Erythroblast (primary cell): ENCODE measurements around the gene GAGE12H.
"Not testable (repeated sequence)": the region's sequence is repeated elsewhere in the genome, so short reads cannot be mapped to it uniquely, and the experiment has no call there.

ENCODE experiments used
- DNase-seq, 2 experiments: peaks; one replicate each; lab custom pipeline; 2025; lab: John Stamatoyannopoulos, UW
- GATA1 ChIP-seq: IDR thresholded peaks from 2 replicates; pipeline ENCODE4 v1.6.1; 2011; ENCODE audit warnings: low read depth, mild to moderate bottlenecking, control low read depth, low read length, moderate library complexity
- POLR2A ChIP-seq: IDR thresholded peaks from 2 replicates; pipeline ENCODE4 v1.6.1; 2011; ENCODE audit warnings: mild to moderate bottlenecking, low read length

GAGE12H gene

GRCh38 chrX:49579649-49580048 is at the start of gene GAGE12H:
Gene GAGE12H, plus strand, starts transcription at chrX:49579949. Its CDS starts 1,155 bp downstream, at chrX:49581104.
- DNase-seq: not testable (repeated sequence)

DNA sequence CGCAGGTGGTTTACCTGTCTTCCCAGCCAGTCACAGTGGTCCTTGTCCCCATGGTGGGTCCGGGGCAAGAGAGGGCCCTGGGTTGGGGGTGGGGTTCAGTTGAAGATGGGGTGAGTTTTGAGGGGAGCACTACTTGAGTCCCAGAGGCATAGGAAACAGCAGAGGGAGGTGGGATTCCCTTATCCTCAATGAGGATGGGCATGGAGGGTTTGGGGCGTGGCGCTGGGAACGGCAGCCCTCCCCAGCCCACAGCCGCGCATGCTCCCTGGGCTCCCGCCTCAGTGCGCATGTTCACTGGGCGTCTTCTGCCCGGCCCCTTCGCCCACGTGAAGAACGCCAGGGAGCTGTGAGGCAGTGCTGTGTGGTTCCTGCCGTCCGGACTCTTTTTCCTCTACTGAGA is 47.9 kb upstream of the GAGE12H start, which contains the start of gene GAGE12C:
Gene GAGE12C (plus strand): TSS at position 301 of the 400 bp plus-strand sequence. CDS start 1,155 bp downstream, outside the sequence.
- not testable (repeated sequence) for DNase-seq

- DNase-seq: not testable (repeated sequence)
These were observed 38.3 kb upstream of the GAGE12H start, which contains the start of gene GAGE12D for GRCh38 chrX:49541433-49541832. Gene GAGE12D, plus strand, starts transcription at chrX:49541733. Its CDS starts 1,155 bp downstream, at chrX:49542888.

DNA sequence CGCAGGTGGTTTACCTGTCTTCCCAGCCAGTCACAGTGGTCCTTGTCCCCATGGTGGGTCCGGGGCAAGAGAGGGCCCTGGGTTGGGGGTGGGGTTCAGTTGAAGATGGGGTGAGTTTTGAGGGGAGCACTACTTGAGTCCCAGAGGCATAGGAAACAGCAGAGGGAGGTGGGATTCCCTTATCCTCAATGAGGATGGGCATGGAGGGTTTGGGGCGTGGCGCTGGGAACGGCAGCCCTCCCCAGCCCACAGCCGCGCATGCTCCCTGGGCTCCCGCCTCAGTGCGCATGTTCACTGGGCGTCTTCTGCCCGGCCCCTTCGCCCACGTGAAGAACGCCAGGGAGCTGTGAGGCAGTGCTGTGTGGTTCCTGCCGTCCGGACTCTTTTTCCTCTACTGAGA is 28.8 kb upstream of the GAGE12H start, which contains the start of gene GAGE12E:
Gene GAGE12E (plus strand): TSS at position 301 of the 400 bp plus-strand sequence. CDS start 1,155 bp downstream, outside the sequence.
- not testable (repeated sequence) for DNase-seq

- not testable (repeated sequence) for DNase-seq
These were observed 19.2 kb upstream of the GAGE12H start, which contains the start of gene GAGE12F for GRCh38 chrX:49560542-49560941. Gene GAGE12F, plus strand, starts transcription at chrX:49560842. Its CDS starts 1,155 bp downstream, at chrX:49561997.

- not testable (repeated sequence) for DNase-seq
These were observed 11.0 kb upstream of the GAGE12H start for GRCh38 chrX:49568728-49569127.

DNA sequence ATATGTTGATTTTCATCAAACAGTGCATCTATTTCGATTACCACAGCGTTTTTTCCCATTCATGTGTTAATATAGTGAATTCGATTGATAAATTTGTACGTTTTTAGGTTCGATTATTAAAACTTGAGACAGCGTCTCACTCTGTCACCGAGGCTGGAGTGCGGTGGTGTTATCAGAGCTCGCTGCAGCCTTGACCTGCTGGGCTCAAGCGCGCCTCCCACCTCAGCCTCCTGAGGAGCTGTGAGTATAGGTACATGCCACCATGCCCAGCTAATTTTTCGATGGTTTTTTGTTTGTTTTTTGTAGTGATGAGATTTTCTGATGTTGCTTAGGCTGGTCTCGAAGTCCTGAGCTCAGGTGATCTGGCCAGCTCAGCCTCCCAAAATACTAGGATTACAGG is 10.6 kb upstream of the GAGE12H start:
- not testable (repeated sequence) for DNase-seq

DNA sequence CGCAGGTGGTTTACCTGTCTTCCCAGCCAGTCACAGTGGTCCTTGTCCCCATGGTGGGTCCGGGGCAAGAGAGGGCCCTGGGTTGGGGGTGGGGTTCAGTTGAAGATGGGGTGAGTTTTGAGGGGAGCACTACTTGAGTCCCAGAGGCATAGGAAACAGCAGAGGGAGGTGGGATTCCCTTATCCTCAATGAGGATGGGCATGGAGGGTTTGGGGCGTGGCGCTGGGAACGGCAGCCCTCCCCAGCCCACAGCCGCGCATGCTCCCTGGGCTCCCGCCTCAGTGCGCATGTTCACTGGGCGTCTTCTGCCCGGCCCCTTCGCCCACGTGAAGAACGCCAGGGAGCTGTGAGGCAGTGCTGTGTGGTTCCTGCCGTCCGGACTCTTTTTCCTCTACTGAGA is 9.6 kb upstream of the GAGE12H start, which contains the start of gene GAGE12G:
Gene GAGE12G (plus strand): TSS at position 301 of the 400 bp plus-strand sequence. CDS start 1,155 bp downstream, outside the sequence.
- DNase-seq: not testable (repeated sequence)

DNA sequence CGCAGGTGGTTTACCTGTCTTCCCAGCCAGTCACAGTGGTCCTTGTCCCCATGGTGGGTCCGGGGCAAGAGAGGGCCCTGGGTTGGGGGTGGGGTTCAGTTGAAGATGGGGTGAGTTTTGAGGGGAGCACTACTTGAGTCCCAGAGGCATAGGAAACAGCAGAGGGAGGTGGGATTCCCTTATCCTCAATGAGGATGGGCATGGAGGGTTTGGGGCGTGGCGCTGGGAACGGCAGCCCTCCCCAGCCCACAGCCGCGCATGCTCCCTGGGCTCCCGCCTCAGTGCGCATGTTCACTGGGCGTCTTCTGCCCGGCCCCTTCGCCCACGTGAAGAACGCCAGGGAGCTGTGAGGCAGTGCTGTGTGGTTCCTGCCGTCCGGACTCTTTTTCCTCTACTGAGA is 9.4 kb downstream of the GAGE12H start, which contains the start of gene GAGE2A:
Gene GAGE2A (plus strand): TSS at position 301 of the 400 bp plus-strand sequence. CDS start 1,155 bp downstream, outside the sequence.
- DNase-seq: not testable (repeated sequence)

DNA sequence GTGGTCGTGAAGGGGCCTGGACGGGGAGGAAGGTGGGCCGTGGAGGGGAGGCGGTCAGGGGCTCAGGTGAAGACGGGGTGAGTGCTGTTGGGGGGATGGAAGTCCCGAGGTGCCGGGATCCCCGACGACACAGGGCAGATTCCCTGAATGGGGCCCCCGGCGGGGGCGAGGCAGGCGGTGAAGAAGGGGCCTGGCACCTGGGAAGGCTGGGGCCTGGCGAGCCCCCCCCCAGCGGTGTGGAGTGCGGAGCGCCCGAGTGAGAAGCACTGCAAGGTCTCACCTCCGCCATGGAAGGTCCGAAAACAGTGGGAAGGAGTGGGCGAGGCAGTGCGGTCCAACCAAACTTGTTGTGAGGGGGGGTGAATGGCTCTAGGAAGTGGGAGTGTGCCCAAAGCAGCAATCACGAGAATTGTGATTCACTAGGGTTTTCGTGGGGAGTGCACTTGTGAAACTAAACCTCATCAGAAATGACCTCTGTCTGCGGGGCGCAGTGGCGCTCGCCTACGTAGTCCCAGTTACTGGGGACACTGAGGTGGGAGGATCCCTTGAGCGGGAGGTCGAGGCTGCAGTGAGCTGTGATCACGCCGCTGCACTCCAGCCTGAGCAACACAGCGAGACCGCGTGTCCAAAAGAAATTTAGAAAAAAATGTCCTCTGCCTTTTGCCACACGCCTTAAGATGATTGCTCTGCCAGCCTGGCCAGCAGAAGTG is 10.2 kb downstream of the GAGE12H start:
- DNase-seq: not testable (repeated sequence)

DNA sequence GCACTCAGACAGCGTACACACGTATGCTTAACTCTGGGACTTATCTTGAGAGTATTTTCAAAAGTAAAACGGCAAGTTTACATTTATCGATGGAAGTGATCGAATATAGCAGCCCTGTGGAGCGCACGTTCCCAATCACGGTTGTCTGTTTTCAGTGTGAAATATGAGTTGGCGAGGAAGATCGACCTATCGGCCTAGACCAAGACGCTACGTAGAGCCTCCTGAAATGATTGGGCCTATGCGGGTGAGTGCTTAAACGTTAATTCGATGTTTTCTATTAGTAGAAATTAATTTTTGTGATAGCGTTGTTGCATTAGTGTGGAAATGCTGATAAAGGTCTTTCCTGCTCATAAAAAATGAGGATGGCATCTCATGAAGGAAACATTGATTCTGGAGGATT is 10.7 kb downstream of the GAGE12H start:
- DNase-seq: not testable (repeated sequence)

- not testable (repeated sequence) for DNase-seq
These were observed 19.0 kb downstream of the GAGE12H start, which contains the start of gene GAGE1 for GRCh38 chrX:49598720-49599119. Gene GAGE1, plus strand, starts transcription at chrX:49599020. Its CDS starts 1,155 bp downstream, at chrX:49600175.

DNA sequence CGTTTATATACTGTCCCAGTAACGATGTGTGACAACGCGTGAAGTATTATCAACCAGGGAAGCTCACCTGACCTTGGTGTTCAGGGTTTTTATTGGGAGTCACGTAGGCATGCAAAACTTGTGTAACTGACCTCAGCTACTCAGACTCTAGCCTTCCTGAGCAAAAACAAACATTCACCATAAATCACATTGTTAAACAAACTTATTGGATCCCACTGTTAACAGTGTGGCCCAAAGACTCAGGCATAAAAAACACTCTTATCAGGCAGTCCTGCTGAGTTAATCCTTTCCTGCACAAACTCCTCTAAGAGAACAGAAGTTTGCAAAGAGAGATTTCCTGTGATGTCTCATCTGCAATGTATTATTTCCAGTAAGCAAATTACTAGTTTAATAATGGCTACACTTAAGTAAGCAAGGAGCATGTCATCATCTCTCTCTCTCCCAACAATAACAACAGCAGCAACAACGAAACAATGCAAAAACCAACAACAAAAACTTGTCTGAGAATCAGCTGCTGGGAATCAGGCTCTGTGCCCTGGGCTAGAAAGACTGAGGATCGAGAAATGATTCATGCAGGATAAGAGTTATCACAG is 31.1 kb downstream of the GAGE12H start:
- TF ChIP-seq POLR2A (no peak), GATA1 (no peak)
- no peak for DNase-seq

DNA sequence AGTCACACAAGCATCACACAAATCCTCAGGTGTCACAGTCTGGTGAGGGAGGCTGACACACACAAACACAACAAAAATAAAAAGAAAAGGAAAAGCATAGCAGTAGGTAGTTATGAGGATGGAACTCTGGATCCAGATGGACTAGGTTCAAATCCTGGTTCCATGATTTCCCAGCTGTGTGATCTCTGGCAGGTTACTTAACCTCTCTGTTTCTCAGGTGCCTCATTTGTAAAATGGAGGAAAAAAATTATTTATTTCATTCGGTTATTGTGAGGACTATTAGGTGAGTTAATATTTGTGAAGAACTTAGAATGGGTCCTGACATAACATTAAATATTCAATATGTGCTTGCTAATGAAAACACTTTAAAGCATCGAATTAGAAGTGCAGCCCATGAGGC is 38.8 kb downstream of the GAGE12H start:
- no peak for TF ChIP-seq GATA1
- TF ChIP-seq POLR2A: no peak
- no peak for DNase-seq

GRCh38 chrX:49627086-49627777 is 47.5 kb downstream of the GAGE12H start:
- TF ChIP-seq POLR2A: no peak
- TF ChIP-seq GATA1: no peak
- DNase-seq: peak; percentile 30 to 50
